ENCODE measurements around the gene IQSEC3.
"Not testable (repeated sequence)": the region's sequence is repeated elsewhere in the genome, so short reads cannot be mapped to it uniquely, and the experiment has no call there.

Gene IQSEC3

DNA sequence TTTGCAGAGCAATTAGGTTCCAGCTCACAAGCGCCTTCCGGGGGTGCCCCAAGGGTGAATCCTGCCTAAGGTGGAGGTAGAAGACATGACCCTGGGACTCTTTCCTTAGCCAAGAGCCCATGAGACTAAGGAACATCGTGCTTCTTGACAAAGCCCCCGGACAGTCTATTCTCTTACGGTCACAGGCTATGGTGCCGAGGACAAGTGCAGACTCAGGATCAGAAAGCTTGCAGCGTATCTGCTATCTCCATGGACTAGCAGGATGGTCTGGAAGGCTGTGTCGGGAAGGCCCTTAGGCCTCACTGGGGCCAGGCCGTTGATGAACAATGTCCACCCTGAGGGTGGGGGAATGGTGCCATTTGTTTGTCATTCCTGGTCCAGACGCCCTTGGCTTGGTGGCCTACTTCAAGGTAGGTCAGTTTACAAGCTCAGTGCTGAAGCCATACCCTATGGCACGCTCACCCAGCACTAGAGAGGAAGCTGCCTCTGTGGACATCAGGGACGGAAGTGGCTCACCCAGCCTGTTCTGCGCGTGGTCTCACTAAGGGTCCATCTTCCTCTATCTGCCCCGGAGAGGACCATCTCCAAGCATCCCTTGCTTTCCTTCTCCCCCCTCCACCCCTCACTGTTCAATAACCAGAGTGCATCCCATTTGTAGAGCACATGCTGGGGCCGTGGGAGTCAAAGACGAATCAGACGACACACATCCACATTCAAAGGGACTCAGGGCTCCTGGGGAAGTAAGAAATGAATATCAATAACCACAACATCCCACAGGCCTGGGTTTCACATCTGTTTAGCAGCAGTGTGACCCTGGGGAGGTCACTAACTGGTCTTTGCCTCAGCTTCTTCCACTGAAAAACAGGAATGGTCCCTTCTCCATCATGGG lies 45.0 kb upstream of the IQSEC3 start:
- no peaks in the 10 kb centered on the region for H3K9me3 ChIP-seq (ENCODE audit: insufficient read depth, low read length)
- H3K36me3 ChIP-seq (replicated peaks; ENCODE audit: low read depth, low read length) = peaks cover 6% of the 10 kb centered on the region
- TF ChIP-seq, protein P1, sequence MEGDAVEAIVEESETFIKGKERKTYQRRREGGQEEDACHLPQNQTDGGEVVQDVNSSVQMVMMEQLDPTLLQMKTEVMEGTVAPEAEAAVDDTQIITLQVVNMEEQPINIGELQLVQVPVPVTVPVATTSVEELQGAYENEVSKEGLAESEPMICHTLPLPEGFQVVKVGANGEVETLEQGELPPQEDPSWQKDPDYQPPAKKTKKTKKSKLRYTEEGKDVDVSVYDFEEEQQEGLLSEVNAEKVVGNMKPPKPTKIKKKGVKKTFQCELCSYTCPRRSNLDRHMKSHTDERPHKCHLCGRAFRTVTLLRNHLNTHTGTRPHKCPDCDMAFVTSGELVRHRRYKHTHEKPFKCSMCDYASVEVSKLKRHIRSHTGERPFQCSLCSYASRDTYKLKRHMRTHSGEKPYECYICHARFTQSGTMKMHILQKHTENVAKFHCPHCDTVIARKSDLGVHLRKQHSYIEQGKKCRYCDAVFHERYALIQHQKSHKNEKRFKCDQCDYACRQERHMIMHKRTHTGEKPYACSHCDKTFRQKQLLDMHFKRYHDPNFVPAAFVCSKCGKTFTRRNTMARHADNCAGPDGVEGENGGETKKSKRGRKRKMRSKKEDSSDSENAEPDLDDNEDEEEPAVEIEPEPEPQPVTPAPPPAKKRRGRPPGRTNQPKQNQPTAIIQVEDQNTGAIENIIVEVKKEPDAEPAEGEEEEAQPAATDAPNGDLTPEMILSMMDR (IDR thresholded peaks at IDR 0.05; ENCODE audit: low read depth, low read length) = no peak
- no peak for TF ChIP-seq EZH2phosphoT487 (IDR thresholded peaks at IDR 0.05; ENCODE audit: low read depth)
- no peaks in the 10 kb centered on the region for H3K27me3 ChIP-seq (ENCODE audit: low read depth, low read length)
- H3K4me1 ChIP-seq (ENCODE audit: low read length) = peaks cover 9% of the 10 kb centered on the region
- H3K4me2 ChIP-seq (ENCODE audit: low read length) = no peak overlapping the region
- no peak overlapping the region for H3K4me3 ChIP-seq (ENCODE audit: low read length)
- peaks cover 10% of the 10 kb centered on the region; the same call in 1 of the 2 replicates for H4K20me1 ChIP-seq (ENCODE audit: insufficient read depth, low read length)
- no peak overlapping the region for H3K9ac ChIP-seq (ENCODE audit: low read length)
- H3K27ac ChIP-seq (ENCODE audit: low read length) = no peak overlapping the region
- H3K79me2 ChIP-seq (ENCODE audit: low read length) = no peaks in the 10 kb centered on the region
- H2AFZ ChIP-seq (ENCODE audit: low read depth, low read length) = no peak overlapping the region

DNA sequence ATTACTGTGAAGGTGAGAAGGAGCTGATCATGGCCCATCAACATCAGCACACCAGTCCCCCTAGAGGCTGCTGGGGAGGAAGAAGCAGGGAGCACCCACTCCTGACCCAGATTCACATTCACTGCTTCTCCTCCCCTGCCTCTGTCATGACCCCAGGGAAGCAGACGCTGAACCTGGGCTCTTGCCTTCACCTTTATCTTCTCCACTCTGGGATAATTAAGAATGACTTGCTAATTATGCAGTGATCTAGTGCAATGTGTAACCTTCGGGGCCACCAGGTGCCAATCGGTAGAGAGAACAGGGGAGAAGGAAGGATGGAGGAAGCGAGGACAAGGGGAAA lies 44.4 kb upstream of the IQSEC3 start:
- peaks cover 10% of the 10 kb centered on the region; the same call in 1 of the 2 replicates for H4K20me1 ChIP-seq (ENCODE audit: insufficient read depth, low read length)
- TF ChIP-seq EZH2phosphoT487 (IDR thresholded peaks at IDR 0.05; ENCODE audit: low read depth) = no peak
- TF ChIP-seq, protein P1 (IDR thresholded peaks at IDR 0.05; ENCODE audit: low read depth, low read length) = no peak
- no peak overlapping the region for H3K4me3 ChIP-seq (ENCODE audit: low read length)
- no peaks in the 10 kb centered on the region for H3K9me3 ChIP-seq (ENCODE audit: insufficient read depth, low read length)
- no peak overlapping the region for H3K4me2 ChIP-seq (ENCODE audit: low read length)
- no peak overlapping the region for H3K9ac ChIP-seq (ENCODE audit: low read length)
- H3K79me2 ChIP-seq (ENCODE audit: low read length) = no peaks in the 10 kb centered on the region
- no peak overlapping the region for H2AFZ ChIP-seq (ENCODE audit: low read depth, low read length)
- H3K36me3 ChIP-seq (replicated peaks; ENCODE audit: low read depth, low read length) = peaks cover 6% of the 10 kb centered on the region
- H3K27me3 ChIP-seq (ENCODE audit: low read depth, low read length) = no peaks in the 10 kb centered on the region
- no peak overlapping the region for H3K27ac ChIP-seq (ENCODE audit: low read length)
- H3K4me1 ChIP-seq (ENCODE audit: low read length) = peaks cover 9% of the 10 kb centered on the region

DNA sequence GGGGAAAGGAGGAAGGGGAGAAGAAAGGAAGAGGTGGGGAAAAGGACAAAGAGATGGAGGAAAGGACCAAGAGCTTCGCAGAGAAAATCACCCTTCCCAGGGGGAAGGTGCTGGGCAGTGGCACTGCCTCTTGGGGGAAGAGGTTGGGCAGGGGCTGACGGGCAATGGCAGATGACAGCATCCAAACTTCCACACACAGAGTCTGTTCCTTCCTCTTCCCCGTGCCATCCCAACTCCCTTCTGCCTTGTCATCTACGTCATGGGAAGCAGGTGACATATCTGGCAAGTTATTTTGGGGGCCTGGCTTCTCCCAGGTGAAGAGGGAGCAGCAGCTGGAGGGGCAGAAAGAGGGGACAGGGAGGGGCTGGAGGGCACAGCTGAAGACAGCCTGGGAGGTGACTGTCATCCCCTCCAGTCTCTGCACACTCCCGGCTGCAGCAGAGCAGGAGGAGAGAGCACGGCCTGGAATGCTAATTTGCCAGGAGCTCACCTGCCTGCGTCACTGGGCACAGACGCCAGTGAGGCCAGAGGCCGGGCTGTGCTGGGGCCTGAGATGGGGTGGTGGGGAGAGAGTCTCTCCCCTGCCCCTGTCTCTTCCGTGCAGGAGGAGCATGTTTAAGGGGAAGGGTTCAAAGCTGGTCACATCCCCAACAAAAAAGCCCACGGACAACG lies 43.9 kb upstream of the IQSEC3 start:
- Histone ChIP-seq H3K79me2 (ENCODE audit: low read length) (no peaks in the 10 kb centered on the region), H3K9me3 (ENCODE audit: insufficient read depth, low read length) (no peaks in the 10 kb centered on the region), H3K27ac (ENCODE audit: low read length) (no peak overlapping the region), H4K20me1 (ENCODE audit: insufficient read depth, low read length) (peaks cover 10% of the 10 kb centered on the region; the same call in 1 of the 2 replicates), H3K4me1 (ENCODE audit: low read length) (peaks cover 9% of the 10 kb centered on the region), H3K27me3 (ENCODE audit: low read depth, low read length) (no peaks in the 10 kb centered on the region), H3K4me3 (ENCODE audit: low read length) (no peak overlapping the region), H2AFZ (ENCODE audit: low read depth, low read length) (no peak overlapping the region), H3K9ac (ENCODE audit: low read length) (no peak overlapping the region), H3K36me3 (replicated peaks; ENCODE audit: low read depth, low read length) (peaks cover 6% of the 10 kb centered on the region), H3K4me2 (ENCODE audit: low read length) (no peak overlapping the region)
- TF ChIP-seq, protein P1 (IDR thresholded peaks at IDR 0.05; ENCODE audit: low read depth, low read length) = no peak
- TF ChIP-seq EZH2phosphoT487 (IDR thresholded peaks at IDR 0.05; ENCODE audit: low read depth) = no peak

DNA sequence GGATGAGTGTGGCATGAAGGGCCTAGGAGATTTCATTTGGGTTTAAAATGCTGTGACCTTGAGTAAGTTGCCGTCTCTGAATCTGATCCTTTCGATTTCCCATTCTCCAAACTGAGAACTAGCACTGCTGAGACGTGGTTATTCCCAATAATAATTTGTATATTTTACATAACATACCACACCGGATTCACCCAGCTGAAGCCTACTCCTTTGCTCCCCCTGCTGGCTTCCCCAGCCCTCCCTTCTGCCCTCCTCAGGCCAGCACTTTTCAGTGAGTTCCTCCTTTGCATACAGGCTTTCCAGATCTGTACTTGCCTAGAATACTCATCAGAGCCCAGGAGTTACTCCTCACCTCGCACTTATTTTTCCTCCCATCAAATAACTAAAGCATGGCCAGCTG lies 38.7 kb upstream of the IQSEC3 start:
- not testable (repeated sequence) for H2AFZ ChIP-seq (ENCODE audit: low read depth, low read length); H3K79me2 ChIP-seq (ENCODE audit: low read length); H4K20me1 ChIP-seq (ENCODE audit: insufficient read depth, low read length); H3K4me3 ChIP-seq (ENCODE audit: low read length); H3K9ac ChIP-seq (ENCODE audit: low read length); H3K9me3 ChIP-seq (ENCODE audit: insufficient read depth, low read length); H3K27me3 ChIP-seq (ENCODE audit: low read depth, low read length); H3K27ac ChIP-seq (ENCODE audit: low read length); H3K4me1 ChIP-seq (ENCODE audit: low read length); H3K36me3 ChIP-seq (replicated peaks; ENCODE audit: low read depth, low read length); H3K4me2 ChIP-seq (ENCODE audit: low read length)

DNA sequence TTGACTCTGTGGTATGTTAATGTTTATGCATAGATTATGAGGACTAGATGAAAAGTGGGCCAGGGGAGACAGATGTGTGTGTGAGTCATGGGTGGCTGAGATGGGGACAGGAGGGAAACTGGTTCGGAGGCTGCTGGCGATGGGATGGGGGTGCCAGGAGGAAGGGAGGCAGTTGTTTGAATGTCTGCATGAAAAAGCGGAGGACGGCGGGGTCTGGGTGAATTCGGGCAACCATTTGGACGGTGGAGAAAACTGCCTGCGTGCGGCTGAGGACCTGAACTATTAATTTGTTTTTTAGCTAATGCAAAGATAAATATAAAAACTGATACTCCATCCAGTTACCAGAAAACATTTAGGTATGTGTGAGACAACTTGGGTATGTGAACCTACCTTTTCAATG lies 27.8 kb upstream of the IQSEC3 start:
- H3K4me2 ChIP-seq (ENCODE audit: low read length); H3K4me3 ChIP-seq (ENCODE audit: low read length); H3K79me2 ChIP-seq (ENCODE audit: low read length); H3K36me3 ChIP-seq (replicated peaks; ENCODE audit: low read depth, low read length); H4K20me1 ChIP-seq (ENCODE audit: insufficient read depth, low read length); H3K27me3 ChIP-seq (ENCODE audit: low read depth, low read length); H3K27ac ChIP-seq (ENCODE audit: low read length); H3K9me3 ChIP-seq (ENCODE audit: insufficient read depth, low read length); H2AFZ ChIP-seq (ENCODE audit: low read depth, low read length); H3K9ac ChIP-seq (ENCODE audit: low read length); H3K4me1 ChIP-seq (ENCODE audit: low read length): not testable (repeated sequence)

DNA sequence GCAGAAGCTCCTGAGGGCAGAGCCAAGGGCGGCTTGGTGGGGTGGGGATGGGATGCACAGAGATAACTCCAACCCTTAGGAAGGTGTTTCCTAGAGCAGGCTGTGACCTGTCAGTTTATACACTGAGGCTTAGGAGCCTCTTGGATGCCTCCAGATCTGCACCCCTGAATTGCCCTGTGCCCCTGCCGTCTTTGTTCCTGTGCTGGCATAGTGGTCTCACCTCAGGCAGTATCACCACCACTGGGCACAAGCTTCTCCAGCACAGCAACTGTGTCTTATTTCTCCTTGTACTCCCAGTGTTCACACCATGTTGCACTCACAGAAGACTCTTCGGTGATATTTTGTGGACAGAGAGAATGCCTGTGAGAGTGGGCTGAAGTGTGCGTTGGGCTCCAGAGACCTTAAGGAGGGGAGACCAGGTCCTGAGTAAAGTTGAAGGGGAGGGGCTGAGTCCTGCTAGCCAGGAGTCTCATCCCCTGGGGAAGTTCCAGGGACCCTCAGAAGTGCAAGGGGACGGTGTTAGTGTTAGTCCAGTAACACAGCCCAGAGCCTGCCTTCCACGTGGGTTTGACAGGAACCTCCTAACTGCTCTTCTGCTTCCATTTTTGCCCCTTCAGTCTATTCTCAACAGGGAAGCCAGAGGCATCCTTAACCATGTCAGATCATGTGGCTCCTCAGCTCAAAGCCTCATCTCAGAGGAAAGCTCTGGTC lies 26.9 kb upstream of the IQSEC3 start:
- not testable (repeated sequence) for H3K79me2 ChIP-seq (ENCODE audit: low read length); H3K4me3 ChIP-seq (ENCODE audit: low read length); H2AFZ ChIP-seq (ENCODE audit: low read depth, low read length); H3K9ac ChIP-seq (ENCODE audit: low read length); H4K20me1 ChIP-seq (ENCODE audit: insufficient read depth, low read length); H3K4me2 ChIP-seq (ENCODE audit: low read length); H3K27ac ChIP-seq (ENCODE audit: low read length); H3K4me1 ChIP-seq (ENCODE audit: low read length); H3K36me3 ChIP-seq (replicated peaks; ENCODE audit: low read depth, low read length); H3K27me3 ChIP-seq (ENCODE audit: low read depth, low read length); H3K9me3 ChIP-seq (ENCODE audit: insufficient read depth, low read length)

Measured in OCI-LY3 (cell line).